HFFc6 (cell line): ENCODE data around the gene PLD3. TPM values are rescaled to one million over a fixed set of nuclear protein-coding genes. Genes with fewer than 3 reads are reported as not detected.

Experiments used
- DNase-seq: peaks from one replicate; pipeline ENCODE4 v3.0.0-alpha.2; 2018
- H3K27ac Mint-ChIP-seq: 2 replicates; pipeline ENCODE4 v1.8.0; 2020; ENCODE audit warnings: mild to moderate bottlenecking, mixed read lengths
- H3K27me3 Mint-ChIP-seq: 2 replicates; pipeline ENCODE4 v1.8.0; 2021; ENCODE audit warnings: mild to moderate bottlenecking, moderate library complexity, mixed read lengths; ENCODE audit not compliant: insufficient read depth
- H3K36me3 Mint-ChIP-seq: 2 replicates; pipeline ENCODE4 v1.8.0; 2021; ENCODE audit warnings: low read depth, mixed read lengths
- H3K4me1 Mint-ChIP-seq: 2 replicates; pipeline ENCODE4 v1.8.0; 2020; ENCODE audit warnings: low read depth, mixed read lengths
- H3K4me3 Mint-ChIP-seq: 2 replicates; pipeline ENCODE4 v1.8.0; 2020; ENCODE audit warnings: mild to moderate bottlenecking, moderate library complexity, mixed read lengths
- H3K9me3 Mint-ChIP-seq: 2 replicates; pipeline ENCODE4 v1.8.0; 2020; ENCODE audit warnings: mild to moderate bottlenecking, mixed read lengths
- CTCF ChIP-seq: fragments of 200-600 bp; sonication (generic); IDR thresholded peaks from 2 replicates; pipeline ENCODE4 v1.5.0; 2021; ENCODE audit warnings: antibody characterized with exemption, mild to moderate bottlenecking
- total RNA-seq, 6 experiments: library from RNA; stranded (reverse); fragmentation: NEBNext Ultra II Directional; extraction: Animal tissue kit (Norgen Biotek cat#: 25700); gene quantifications; 2 replicates in 1 of 6; 3 replicates in 5 of 6; pipeline ENCODE4 v1.2.3, GENCODE V29; 2021

The PLD3 gene
- total RNA-seq, 6 experiments from 2014 or later, result 141 to 211 (median 152) TPM

GRCh38 chr19:40383668-40384248 lies 35.3 kb downstream of the PLD3 start:
- DNase-seq, result no peak

GRCh38 chr19:40387155-40387554 lies 38.7 kb downstream of the PLD3 start:
- Mint-ChIP-seq H3K36me3 (no peaks in the 10 kb centered on the region), H3K27me3 (peaks cover 11% of the 10 kb centered on the region), H3K9me3 (no peaks in the 10 kb centered on the region), H3K4me3 (no peak overlapping the region), H3K4me1 (no peaks in the 10 kb centered on the region), H3K27ac (no peak overlapping the region)
- TF ChIP-seq CTCF, result no peak
- no peak for DNase-seq

More at GRCh38 chr19:40383668-40384248, 35.3 kb downstream of the PLD3 start:
- Mint-ChIP-seq H3K36me3 (no peaks in the 10 kb centered on the region), H3K27ac (no peak overlapping the region), H3K9me3 (no peaks in the 10 kb centered on the region), H3K4me3 (no peak overlapping the region), H3K27me3 (peaks cover 11% of the 10 kb centered on the region), H3K4me1 (no peaks in the 10 kb centered on the region)
- TF ChIP-seq CTCF, result no peak

GRCh38 chr19:40388481-40388880 lies 40.0 kb downstream of the PLD3 start:
- DNase-seq, result peak; percentile 7
- H3K27ac Mint-ChIP-seq, result no peak overlapping the region
- H3K4me3 Mint-ChIP-seq, result no peak overlapping the region
- H3K27me3 Mint-ChIP-seq, result peaks cover 11% of the 10 kb centered on the region
- no peaks in the 10 kb centered on the region for H3K4me1 Mint-ChIP-seq
- no peaks in the 10 kb centered on the region for H3K36me3 Mint-ChIP-seq
- H3K9me3 Mint-ChIP-seq, result no peaks in the 10 kb centered on the region
- no peak for TF ChIP-seq CTCF

GRCh38 chr19:40389404-40390083 lies 41.0 kb downstream of the PLD3 start:
- no peak overlapping the region for H3K4me3 Mint-ChIP-seq
- H3K27me3 Mint-ChIP-seq, result peaks cover 13% of the 10 kb centered on the region
- H3K27ac Mint-ChIP-seq, result no peak overlapping the region
- H3K4me1 Mint-ChIP-seq, result no peaks in the 10 kb centered on the region
- TF ChIP-seq CTCF, result no peak
- no peak for DNase-seq
- no peaks in the 10 kb centered on the region for H3K9me3 Mint-ChIP-seq
- H3K36me3 Mint-ChIP-seq, result no peaks in the 10 kb centered on the region

- Mint-ChIP-seq H3K27me3 (peaks cover 9% of the 10 kb centered on the region), H3K9me3 (no peaks in the 10 kb centered on the region), H3K27ac (no peak within 1 kb of the TSS), H3K4me3 (no peak within 1 kb of the TSS), H3K36me3 (no peaks in the 10 kb centered on the region), H3K4me1 (no peaks in the 10 kb centered on the region)
- DNase-seq, result no peak
- TF ChIP-seq CTCF, result no peak
Measured at GRCh38 chr19:40390084-40390742, 41.7 kb downstream of the PLD3 start, which contains the start of gene HIPK4. Gene HIPK4 (minus strand): TSS chr19:40390181. CDS start chr19:40389902, 279 bp downstream.
